ENCODE measurements around the gene GLO1. TPM values are rescaled to one million over a fixed set of nuclear protein-coding genes. Genes with fewer than 3 reads are reported as not detected.

Gene GLO1
- total and polyA plus RNA-seq, 9 of the 15 experiments (the other 6 are each of a cell fraction or from before 2014, with no cell fraction given) = 155 to 331 (median 203) TPM

DNA sequence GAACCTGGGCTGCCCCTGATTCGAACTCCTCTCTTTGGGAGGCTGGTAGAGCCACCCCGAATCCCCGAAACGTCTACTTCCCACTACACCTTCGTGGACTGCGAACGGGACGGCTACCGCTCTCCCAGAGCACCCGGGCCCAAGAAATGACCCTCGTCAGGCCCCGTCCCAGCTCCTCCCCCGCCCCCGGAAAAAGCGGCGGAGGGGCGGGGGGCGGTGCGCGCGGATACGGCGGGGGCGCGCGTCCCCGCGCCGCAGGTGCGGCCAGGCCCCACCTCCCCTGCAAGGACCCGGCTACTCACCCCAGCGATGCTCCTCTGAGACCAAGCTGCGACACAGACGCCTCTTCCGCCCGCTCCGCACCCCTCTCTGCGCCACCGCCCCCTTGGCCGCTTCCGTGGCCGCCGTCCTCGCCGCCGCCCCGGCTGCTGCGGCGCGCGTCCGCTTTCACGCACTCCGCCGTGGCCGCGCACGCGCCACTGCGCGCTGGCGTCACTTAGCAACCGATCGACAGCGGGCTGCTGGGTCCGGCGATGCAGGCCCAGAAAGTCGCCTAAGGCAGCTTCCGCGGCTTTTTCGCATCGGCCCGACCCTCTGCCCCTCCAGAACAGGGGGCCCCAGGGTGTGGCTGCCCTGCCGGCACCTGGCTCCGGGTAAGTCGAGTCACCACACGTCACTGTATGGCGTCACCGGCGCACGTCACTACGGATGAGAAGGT lies 63.3 kb downstream of the GLO1 start, which contains the start of gene BTBD9 (continued):
- TF ChIP-seq, protein P1, sequence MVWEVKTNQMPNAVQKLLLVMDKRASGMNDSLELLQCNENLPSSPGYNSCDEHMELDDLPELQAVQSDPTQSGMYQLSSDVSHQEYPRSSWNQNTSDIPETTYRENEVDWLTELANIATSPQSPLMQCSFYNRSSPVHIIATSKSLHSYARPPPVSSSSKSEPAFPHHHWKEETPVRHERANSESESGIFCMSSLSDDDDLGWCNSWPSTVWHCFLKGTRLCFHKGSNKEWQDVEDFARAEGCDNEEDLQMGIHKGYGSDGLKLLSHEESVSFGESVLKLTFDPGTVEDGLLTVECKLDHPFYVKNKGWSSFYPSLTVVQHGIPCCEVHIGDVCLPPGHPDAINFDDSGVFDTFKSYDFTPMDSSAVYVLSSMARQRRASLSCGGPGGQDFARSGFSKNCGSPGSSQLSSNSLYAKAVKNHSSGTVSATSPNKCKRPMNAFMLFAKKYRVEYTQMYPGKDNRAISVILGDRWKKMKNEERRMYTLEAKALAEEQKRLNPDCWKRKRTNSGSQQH (CRISPR knock-in tag; IDR thresholded peaks at IDR 0.05) = no peak
- no peak for TF ChIP-seq PRPF4 (IDR thresholded peaks at IDR 0.05; ENCODE audit: insufficient read depth, low read depth, low read length, poor library complexity, severe bottlenecking)
- TF ChIP-seq ELF4 (CRISPR knock-in tag; IDR thresholded peaks at IDR 0.05) = no peak
- TF ChIP-seq, protein P2, sequence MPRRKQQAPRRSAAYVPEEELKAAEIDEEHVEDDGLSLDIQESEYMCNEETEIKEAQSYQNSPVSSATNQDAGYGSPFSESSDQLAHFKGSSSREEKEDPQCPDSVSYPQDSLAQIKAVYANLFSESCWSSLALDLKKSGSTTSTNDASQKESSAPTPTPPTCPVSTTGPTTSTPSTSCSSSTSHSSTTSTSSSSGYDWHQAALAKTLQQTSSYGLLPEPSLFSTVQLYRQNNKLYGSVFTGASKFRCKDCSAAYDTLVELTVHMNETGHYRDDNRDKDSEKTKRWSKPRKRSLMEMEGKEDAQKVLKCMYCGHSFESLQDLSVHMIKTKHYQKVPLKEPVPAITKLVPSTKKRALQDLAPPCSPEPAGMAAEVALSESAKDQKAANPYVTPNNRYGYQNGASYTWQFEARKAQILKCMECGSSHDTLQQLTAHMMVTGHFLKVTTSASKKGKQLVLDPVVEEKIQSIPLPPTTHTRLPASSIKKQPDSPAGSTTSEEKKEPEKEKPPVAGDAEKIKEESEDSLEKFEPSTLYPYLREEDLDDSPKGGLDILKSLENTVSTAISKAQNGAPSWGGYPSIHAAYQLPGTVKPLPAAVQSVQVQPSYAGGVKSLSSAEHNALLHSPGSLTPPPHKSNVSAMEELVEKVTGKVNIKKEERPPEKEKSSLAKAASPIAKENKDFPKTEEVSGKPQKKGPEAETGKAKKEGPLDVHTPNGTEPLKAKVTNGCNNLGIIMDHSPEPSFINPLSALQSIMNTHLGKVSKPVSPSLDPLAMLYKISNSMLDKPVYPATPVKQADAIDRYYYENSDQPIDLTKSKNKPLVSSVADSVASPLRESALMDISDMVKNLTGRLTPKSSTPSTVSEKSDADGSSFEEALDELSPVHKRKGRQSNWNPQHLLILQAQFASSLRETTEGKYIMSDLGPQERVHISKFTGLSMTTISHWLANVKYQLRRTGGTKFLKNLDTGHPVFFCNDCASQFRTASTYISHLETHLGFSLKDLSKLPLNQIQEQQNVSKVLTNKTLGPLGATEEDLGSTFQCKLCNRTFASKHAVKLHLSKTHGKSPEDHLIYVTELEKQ (CRISPR knock-in tag; IDR thresholded peaks at IDR 0.05) = no peak
- TF ChIP-seq GATAD2B (IDR thresholded peaks at IDR 0.05; ENCODE audit: borderline replicate concordance) = 0 out of 2 replicates have a peak, but pooled peaks have one; percentile 14
- TF ChIP-seq TCFL5 (CRISPR knock-in tag; conservative IDR thresholded peaks at IDR 0.05) = no peak
- TF ChIP-seq, protein P3, sequence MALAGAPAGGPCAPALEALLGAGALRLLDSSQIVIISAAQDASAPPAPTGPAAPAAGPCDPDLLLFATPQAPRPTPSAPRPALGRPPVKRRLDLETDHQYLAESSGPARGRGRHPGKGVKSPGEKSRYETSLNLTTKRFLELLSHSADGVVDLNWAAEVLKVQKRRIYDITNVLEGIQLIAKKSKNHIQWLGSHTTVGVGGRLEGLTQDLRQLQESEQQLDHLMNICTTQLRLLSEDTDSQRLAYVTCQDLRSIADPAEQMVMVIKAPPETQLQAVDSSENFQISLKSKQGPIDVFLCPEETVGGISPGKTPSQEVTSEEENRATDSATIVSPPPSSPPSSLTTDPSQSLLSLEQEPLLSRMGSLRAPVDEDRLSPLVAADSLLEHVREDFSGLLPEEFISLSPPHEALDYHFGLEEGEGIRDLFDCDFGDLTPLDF (CRISPR knock-in tag; IDR thresholded peaks at IDR 0.05) = no peak
- TF ChIP-seq ZNF175 (CRISPR knock-in tag; IDR thresholded peaks at IDR 0.05; ENCODE audit: low read depth) = peak; percentile 82; the same call in 1 of the 2 replicates
- TF ChIP-seq, protein P4, sequence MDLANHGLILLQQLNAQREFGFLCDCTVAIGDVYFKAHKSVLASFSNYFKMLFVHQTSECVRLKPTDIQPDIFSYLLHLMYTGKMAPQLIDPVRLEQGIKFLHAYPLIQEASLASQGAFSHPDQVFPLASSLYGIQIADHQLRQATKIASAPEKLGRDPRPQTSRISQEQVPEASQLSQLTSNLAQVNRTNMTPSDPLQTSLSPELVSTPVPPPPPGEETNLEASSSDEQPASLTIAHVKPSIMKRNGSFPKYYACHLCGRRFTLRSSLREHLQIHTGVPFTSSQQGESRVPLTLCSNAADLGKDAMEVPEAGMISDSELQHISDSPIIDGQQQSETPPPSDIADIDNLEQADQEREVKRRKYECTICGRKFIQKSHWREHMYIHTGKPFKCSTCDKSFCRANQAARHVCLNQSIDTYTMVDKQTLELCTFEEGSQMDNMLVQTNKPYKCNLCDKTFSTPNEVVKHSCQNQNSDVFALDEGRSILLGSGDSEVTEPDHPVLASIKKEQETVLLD (IDR thresholded peaks at IDR 0.05) = peak; percentile 47
- no peak for TF ChIP-seq ZNF217 (CRISPR knock-in tag; IDR thresholded peaks at IDR 0.05)
- TF ChIP-seq ZBTB1 (CRISPR knock-in tag; IDR thresholded peaks at IDR 0.05; ENCODE audit: borderline replicate concordance, low read depth) = peak; percentile 81; the same call in 1 of the 2 replicates
- TF ChIP-seq MCM3 (IDR thresholded peaks at IDR 0.05) = no peak
- no peak for TF ChIP-seq MECOM (CRISPR knock-in tag; IDR thresholded peaks at IDR 0.05)
- TF ChIP-seq, protein P5, sequence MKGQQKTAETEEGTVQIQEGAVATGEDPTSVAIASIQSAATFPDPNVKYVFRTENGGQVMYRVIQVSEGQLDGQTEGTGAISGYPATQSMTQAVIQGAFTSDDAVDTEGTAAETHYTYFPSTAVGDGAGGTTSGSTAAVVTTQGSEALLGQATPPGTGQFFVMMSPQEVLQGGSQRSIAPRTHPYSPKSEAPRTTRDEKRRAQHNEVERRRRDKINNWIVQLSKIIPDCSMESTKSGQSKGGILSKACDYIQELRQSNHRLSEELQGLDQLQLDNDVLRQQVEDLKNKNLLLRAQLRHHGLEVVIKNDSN (CRISPR knock-in tag; IDR thresholded peaks at IDR 0.05) = no peak
- no peak for TF ChIP-seq ZNF24 (IDR thresholded peaks at IDR 0.05)
- TF ChIP-seq, protein P6, sequence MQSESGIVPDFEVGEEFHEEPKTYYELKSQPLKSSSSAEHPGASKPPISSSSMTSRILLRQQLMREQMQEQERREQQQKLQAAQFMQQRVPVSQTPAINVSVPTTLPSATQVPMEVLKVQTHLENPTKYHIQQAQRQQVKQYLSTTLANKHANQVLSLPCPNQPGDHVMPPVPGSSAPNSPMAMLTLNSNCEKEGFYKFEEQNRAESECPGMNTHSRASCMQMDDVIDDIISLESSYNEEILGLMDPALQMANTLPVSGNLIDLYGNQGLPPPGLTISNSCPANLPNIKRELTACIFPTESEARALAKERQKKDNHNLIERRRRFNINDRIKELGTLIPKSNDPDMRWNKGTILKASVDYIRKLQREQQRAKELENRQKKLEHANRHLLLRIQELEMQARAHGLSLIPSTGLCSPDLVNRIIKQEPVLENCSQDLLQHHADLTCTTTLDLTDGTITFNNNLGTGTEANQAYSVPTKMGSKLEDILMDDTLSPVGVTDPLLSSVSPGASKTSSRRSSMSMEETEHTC (IDR thresholded peaks at IDR 0.05) = no peak
- no peak for TF ChIP-seq ZNF584 (CRISPR knock-in tag; IDR thresholded peaks at IDR 0.05; ENCODE audit: low read depth)
- no peak for TF ChIP-seq HDAC3 (IDR thresholded peaks at IDR 0.05; ENCODE audit: borderline replicate concordance, partially characterized antibody)
